ENCODE measurements around the gene CLEC16A. TPM values are rescaled to one million over a fixed set of nuclear protein-coding genes. Genes with fewer than 3 reads are reported as not detected.
A peak's percentile ranks its signal among the peaks of the same experiment; 100 is the strongest.

Gene CLEC16A
- total and polyA plus RNA-seq, 2 experiments from 2014 or later: 9.9 to 24.1 TPM

- TF ChIP-seq CTCF (conservative IDR thresholded peaks at IDR 0.05; ENCODE audit: low read depth in 2 of 2) (no peak), ZNF114 (CRISPR knock-in tag; IDR thresholded peaks at IDR 0.05) (no peak)
These were observed 14.8 kb downstream of the CLEC16A start (continued) for GRCh38 chr16:10959161-10959560.

DNA sequence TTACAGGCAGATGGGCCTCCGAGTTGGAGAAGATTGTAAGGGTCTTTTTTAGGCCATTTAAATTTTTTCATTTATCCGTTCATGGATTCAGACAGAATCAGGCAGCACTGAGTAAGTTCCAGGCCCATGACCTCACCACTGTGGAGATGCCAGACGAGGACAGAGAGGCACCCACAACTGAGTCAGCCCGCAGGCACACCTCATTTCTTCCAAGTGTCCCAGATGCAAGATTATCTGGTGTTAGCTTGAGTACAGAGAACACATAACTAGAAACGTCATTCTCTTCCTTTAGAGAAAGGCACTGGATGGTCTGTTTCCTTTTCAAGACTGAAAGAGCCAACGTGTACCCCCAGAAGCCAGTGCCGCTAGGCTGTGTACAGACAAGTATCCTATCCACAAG lies 16.9 kb downstream of the CLEC16A start:
- Histone ChIP-seq H4K20me1 (replicated peaks; ENCODE audit: insufficient read depth) (no peaks in the 10 kb centered on the region), H3K27me3 (ENCODE audit: insufficient read depth) (no peaks in the 10 kb centered on the region), H3K4me2 (no peak overlapping the region), H3K4me3 (no peak overlapping the region), H3K4me1 (ENCODE audit: insufficient read depth) (no peaks in the 10 kb centered on the region), H3K36me3 (ENCODE audit: insufficient read depth) (no peaks in the 10 kb centered on the region), H2AFZ (no peak overlapping the region), H3K79me2 (replicated peaks; ENCODE audit: insufficient read depth) (no peaks in the 10 kb centered on the region), H3F3A (replicated peaks; ENCODE audit: low read depth) (no peaks in the 10 kb centered on the region), H3K27ac (ENCODE audit: low read depth) (no peak overlapping the region), H3K9me2 (ENCODE audit: insufficient read depth) (no peaks in the 10 kb centered on the region)
- peaks cover 4% of the 10 kb centered on the region for H3K27me3 Mint-ChIP-seq (ENCODE audit: insufficient read depth, low read depth, poor library complexity)
- peaks cover 11% of the 10 kb centered on the region; the same call in 1 of the 3 replicates for H3K36me3 Mint-ChIP-seq (ENCODE audit: low read depth)
- H3K9me3 Mint-ChIP-seq: no peaks in the 10 kb centered on the region
- H3K4me1 Mint-ChIP-seq: peaks cover 4% of the 10 kb centered on the region; the same call in 2 of the 3 replicates
- no peak overlapping the region for H3K4me3 Mint-ChIP-seq
- TF ChIP-seq, protein P1, sequence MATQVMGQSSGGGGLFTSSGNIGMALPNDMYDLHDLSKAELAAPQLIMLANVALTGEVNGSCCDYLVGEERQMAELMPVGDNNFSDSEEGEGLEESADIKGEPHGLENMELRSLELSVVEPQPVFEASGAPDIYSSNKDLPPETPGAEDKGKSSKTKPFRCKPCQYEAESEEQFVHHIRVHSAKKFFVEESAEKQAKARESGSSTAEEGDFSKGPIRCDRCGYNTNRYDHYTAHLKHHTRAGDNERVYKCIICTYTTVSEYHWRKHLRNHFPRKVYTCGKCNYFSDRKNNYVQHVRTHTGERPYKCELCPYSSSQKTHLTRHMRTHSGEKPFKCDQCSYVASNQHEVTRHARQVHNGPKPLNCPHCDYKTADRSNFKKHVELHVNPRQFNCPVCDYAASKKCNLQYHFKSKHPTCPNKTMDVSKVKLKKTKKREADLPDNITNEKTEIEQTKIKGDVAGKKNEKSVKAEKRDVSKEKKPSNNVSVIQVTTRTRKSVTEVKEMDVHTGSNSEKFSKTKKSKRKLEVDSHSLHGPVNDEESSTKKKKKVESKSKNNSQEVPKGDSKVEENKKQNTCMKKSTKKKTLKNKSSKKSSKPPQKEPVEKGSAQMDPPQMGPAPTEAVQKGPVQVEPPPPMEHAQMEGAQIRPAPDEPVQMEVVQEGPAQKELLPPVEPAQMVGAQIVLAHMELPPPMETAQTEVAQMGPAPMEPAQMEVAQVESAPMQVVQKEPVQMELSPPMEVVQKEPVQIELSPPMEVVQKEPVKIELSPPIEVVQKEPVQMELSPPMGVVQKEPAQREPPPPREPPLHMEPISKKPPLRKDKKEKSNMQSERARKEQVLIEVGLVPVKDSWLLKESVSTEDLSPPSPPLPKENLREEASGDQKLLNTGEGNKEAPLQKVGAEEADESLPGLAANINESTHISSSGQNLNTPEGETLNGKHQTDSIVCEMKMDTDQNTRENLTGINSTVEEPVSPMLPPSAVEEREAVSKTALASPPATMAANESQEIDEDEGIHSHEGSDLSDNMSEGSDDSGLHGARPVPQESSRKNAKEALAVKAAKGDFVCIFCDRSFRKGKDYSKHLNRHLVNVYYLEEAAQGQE (IDR thresholded peaks at IDR 0.05; ENCODE audit: unreplicated experiment): no peak
- TF ChIP-seq EZH2 (IDR thresholded peaks at IDR 0.05; ENCODE audit: low read depth, unreplicated experiment) (no peak), EZH2phosphoT487 (IDR thresholded peaks at IDR 0.05; ENCODE audit: unreplicated experiment) (no peak), ZNF331 (CRISPR knock-in tag; IDR thresholded peaks at IDR 0.05; ENCODE audit: low read depth) (no peak)
- DNase-seq (ENCODE audit: low spot score) (no peak), ATAC-seq (no peak)
- no peak overlapping the region for H3K27ac Mint-ChIP-seq

DNA sequence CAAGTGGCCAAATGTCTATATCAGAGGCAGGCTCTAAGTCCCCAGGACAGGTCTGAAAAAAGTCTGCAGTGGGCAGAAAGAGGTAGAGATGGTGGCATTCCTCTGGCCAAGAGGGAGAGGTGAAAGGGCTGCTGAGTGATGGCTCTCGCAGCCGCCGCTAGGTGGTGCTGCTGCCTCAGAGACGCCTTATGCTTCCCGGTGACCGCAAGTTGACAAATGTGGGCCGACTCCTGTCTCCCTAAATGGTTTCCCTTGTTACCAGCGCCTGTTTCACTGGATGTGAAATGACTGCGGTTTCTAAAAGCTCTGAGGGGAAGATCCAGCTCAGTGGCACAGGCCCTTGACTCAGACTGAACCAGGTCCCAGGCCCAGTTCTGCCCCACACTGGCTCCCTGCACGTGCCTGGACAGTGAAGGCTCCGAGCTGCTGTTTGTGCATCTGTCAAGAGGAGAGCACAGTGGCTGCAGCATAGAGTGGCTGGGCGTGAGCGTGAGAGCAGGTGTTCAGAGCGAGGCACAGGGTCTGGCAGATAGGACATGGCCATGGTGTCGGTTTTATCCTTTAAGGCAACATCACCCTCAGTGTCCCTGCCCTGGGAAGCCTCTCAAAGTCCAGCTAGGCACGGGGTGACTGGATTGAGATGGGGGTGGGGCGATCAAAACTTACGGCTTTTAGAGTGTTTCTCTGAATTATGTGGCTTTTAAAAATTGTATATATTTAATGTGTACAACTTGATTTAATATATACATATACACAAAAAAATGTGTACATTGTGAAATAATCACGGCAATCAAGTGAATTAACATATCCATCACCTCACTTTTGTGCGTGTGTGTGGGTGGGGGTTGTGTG lies 19.9 kb downstream of the CLEC16A start:
- Mint-ChIP-seq H3K9me3 (no peaks in the 10 kb centered on the region), H3K36me3 (ENCODE audit: low read depth) (peaks cover 11% of the 10 kb centered on the region; the same call in 1 of the 3 replicates), H3K27ac (no peak overlapping the region; the same call in 1 of the 2 replicates), H3K4me3 (no peak overlapping the region), H3K27me3 (ENCODE audit: insufficient read depth, low read depth, poor library complexity) (peaks cover 6% of the 10 kb centered on the region), H3K4me1 (peaks cover 4% of the 10 kb centered on the region; the same call in 2 of the 3 replicates)
- H3K4me3 ChIP-seq: no peak overlapping the region
- H3K36me3 ChIP-seq (ENCODE audit: insufficient read depth): no peaks in the 10 kb centered on the region
- no peak for TF ChIP-seq EZH2phosphoT487 (IDR thresholded peaks at IDR 0.05; ENCODE audit: unreplicated experiment)
- no peak for TF ChIP-seq ZNF331 (CRISPR knock-in tag; IDR thresholded peaks at IDR 0.05; ENCODE audit: low read depth)
- TF ChIP-seq STAT1 (IDR thresholded peaks at IDR 0.05; ENCODE audit: unreplicated experiment): no peak
- TF ChIP-seq CTCF (conservative IDR thresholded peaks at IDR 0.05; ENCODE audit: low read depth in 2 of 2): peak; percentile 82 to 93
- H3K4me1 ChIP-seq (ENCODE audit: insufficient read depth): no peaks in the 10 kb centered on the region
- H3K27me3 ChIP-seq (ENCODE audit: insufficient read depth): no peaks in the 10 kb centered on the region
- H3K27ac ChIP-seq (ENCODE audit: low read depth): no peak overlapping the region
- H3K4me2 ChIP-seq: no peak overlapping the region
- DNase-seq (ENCODE audit: low spot score) (peak; percentile 91), ATAC-seq (peak; percentile 96)
- H3F3A ChIP-seq (replicated peaks; ENCODE audit: low read depth): no peaks in the 10 kb centered on the region
- no peaks in the 10 kb centered on the region for H3K79me2 ChIP-seq (replicated peaks; ENCODE audit: insufficient read depth)
- no peak overlapping the region for H2AFZ ChIP-seq
- H4K20me1 ChIP-seq (replicated peaks; ENCODE audit: insufficient read depth): no peaks in the 10 kb centered on the region
- no peaks in the 10 kb centered on the region for H3K9me2 ChIP-seq (ENCODE audit: insufficient read depth)

Data from GM23338 (cell line).